K562 (cell line): ENCODE measurements around the gene ZAP70. TPM values are rescaled to one million over a fixed set of nuclear protein-coding genes. Genes with fewer than 3 reads are reported as not detected.

ENCODE experiments used
- BRD9 ChIP-seq: fragments of 450-650 bp; IDR thresholded peaks from 2 replicates; pipeline ENCODE4 v1.6.1; 2018; ENCODE audit warnings: low read depth; ENCODE audit not compliant: partially characterized antibody
- HDAC1 ChIP-seq, 2 experiments: fragments of 450-650 bp; IDR thresholded peaks; 2 replicates each; pipeline ENCODE4 v1.6.1; 2016 to 2017; ENCODE audit warnings: inconsistent platforms in 1 of 2, mild to moderate bottlenecking in 1 of 2, moderate library complexity in 1 of 2
- KHSRP ChIP-seq: fragments of 450-650 bp; IDR thresholded peaks from 2 replicates; pipeline ENCODE4 v1.6.1; 2017
- MCM3 ChIP-seq: fragments of 450-650 bp; IDR thresholded peaks from 2 replicates; pipeline ENCODE4 v1.6.1; 2016
- MEF2D ChIP-seq: conservative IDR thresholded peaks from 2 replicates; pipeline ENCODE4 v1.6.1; 2016; ENCODE audit warnings: low read depth, missing genetic modification characterization, missing compliant biosample characterization
- POLR2A ChIP-seq: fragments of 450-650 bp; conservative IDR thresholded peaks from 2 replicates; pipeline ENCODE4 v1.6.1; 2016
- PPARD ChIP-seq: fragments of 250-450 bp; sonication (Bioruptor Pico); IDR thresholded peaks from 2 replicates; pipeline ENCODE4 v1.8.0; 2022; ENCODE audit warnings: inconsistent platforms, mild to moderate bottlenecking, moderate library complexity
- RBM15 ChIP-seq: fragments of 200-400 bp; formaldehyde crosslinking; IDR thresholded peaks from 2 replicates; pipeline ENCODE4 v1.6.1; 2018; ENCODE audit warnings: mild to moderate bottlenecking, low read length, moderate library complexity; ENCODE audit not compliant: insufficient read depth
- RFX1 ChIP-seq: fragments of 450-650 bp; IDR thresholded peaks from 2 replicates; pipeline ENCODE4 v1.6.1; 2016; ENCODE audit warnings: mild to moderate bottlenecking, moderate library complexity
- SIN3B ChIP-seq: fragments of 450-650 bp; IDR thresholded peaks from 2 replicates; pipeline ENCODE4 v1.6.1; 2017; ENCODE audit warnings: low read depth, mild to moderate bottlenecking, moderate library complexity
- TBL1XR1 ChIP-seq, 2 experiments: IDR thresholded peaks; 2 replicates each; pipeline ENCODE4 v1.6.1; 2012; ENCODE audit warnings: improper control_type of control experiment in 2 of 2, low read length in 2 of 2, mild to moderate bottlenecking in 1 of 2
- TCF7L2 ChIP-seq: fragments of 150-350 bp; IDR thresholded peaks from 2 replicates; pipeline ENCODE4 v1.6.1; 2016; ENCODE audit warnings: low read depth, mild to moderate bottlenecking, low read length, moderate library complexity
- ZNF133 ChIP-seq: fragments of 250-450 bp; sonication (Bioruptor Pico); IDR thresholded peaks from 2 replicates; pipeline ENCODE4 v1.4.0; 2020; ENCODE audit warnings: mild to moderate bottlenecking
- ZNF408 ChIP-seq: fragments of 250-450 bp; sonication (Bioruptor Pico); IDR thresholded peaks from 2 replicates; pipeline ENCODE4 v1.4.0; 2020; ENCODE audit warnings: low read depth, mild to moderate bottlenecking, moderate library complexity
- polyA plus RNA-seq, 8 experiments: library from polyadenylated mRNA; depleted of rRNA in 4 of 8; stranded (reverse) in 5 of 8; unstranded in 3 of 8; fragments of >200 nt; fragmentation: Nextera tagmentation in 2 of 8; fragmentation: Illumina TruSeq in 1 of 8; extraction: Ambion mirVana in 2 of 8; extraction: Trizol in 1 of 8; gene quantifications; 2 replicates each; pipeline versions ENCODE4 v1.2.1 to v1.2.3, GENCODE V29; 2011 to 2014; ENCODE audit warnings: inconsistent platforms in 1 of 8, missing spikeins in 1 of 8
- total RNA-seq, 7 experiments: library from RNA; depleted of rRNA in 6 of 7; stranded (reverse); fragments of >200 nt in 6 of 7; fragmentation: Illumina TruSeq in 2 of 7; extraction: Trizol in 2 of 7; gene quantifications; 2 replicates each; pipeline versions ENCODE4 v1.2.1 to v1.2.3, GENCODE V29; 2011 to 2021; ENCODE audit warnings: low replicate concordance in 1 of 7
- TF ChIP-seq, protein P1 (sequence below): sonication (generic); formaldehyde crosslinking; IDR thresholded peaks from 2 replicates; pipeline ENCODE4 v1.8.0; 2022; ENCODE audit warnings: mild to moderate bottlenecking, missing genetic modification reagents
- TF ChIP-seq, protein P2 (sequence below): fragments of 450-650 bp; IDR thresholded peaks from 2 replicates; pipeline ENCODE4 v1.6.1; 2016; ENCODE audit warnings: missing biosample characterization, missing genetic modification characterization
- TF ChIP-seq, protein P3 (sequence below): fragments of 450-650 bp; formaldehyde crosslinking; IDR thresholded peaks from 2 replicates; pipeline ENCODE4 v1.4.0; 2020; ENCODE audit warnings: mild to moderate bottlenecking, moderate library complexity
- TF ChIP-seq, protein P4 (sequence below), 2 experiments: IDR thresholded peaks; 2 replicates each; pipeline ENCODE4 v1.6.1; 2011; ENCODE audit warnings: borderline replicate concordance in 1 of 2, control low read depth in 1 of 2, low read depth in 1 of 2, low read length in 1 of 2, mild to moderate bottlenecking in 1 of 2, mixed read lengths in 1 of 2, moderate library complexity in 1 of 2; ENCODE audit not compliant: insufficient read depth in 1 of 2, insufficient read length in 1 of 2, poor library complexity in 1 of 2, severe bottlenecking in 1 of 2; ENCODE audit errors: extremely low read depth in 1 of 2
- TF ChIP-seq, protein P5 (sequence below): fragments of 250-450 bp; sonication (Bioruptor Pico); IDR thresholded peaks from 2 replicates; pipeline ENCODE4 v1.5.0; 2020; ENCODE audit warnings: mild to moderate bottlenecking, borderline replicate concordance
- TF ChIP-seq, protein P6 (sequence below): fragments of 250-450 bp; sonication (Bioruptor Pico); IDR thresholded peaks from 2 replicates; pipeline ENCODE4 v1.8.0; 2021; ENCODE audit warnings: borderline replicate concordance, mild to moderate bottlenecking, moderate library complexity; ENCODE audit not compliant: poor library complexity, severe bottlenecking

The ZAP70 gene
- total and polyA plus RNA-seq, 9 of the 15 experiments (the other 6 are each of a cell fraction or from before 2014, with no cell fraction given) = 0.06 to 0.80 (median 0.21) TPM; not detected in 1

DNA sequence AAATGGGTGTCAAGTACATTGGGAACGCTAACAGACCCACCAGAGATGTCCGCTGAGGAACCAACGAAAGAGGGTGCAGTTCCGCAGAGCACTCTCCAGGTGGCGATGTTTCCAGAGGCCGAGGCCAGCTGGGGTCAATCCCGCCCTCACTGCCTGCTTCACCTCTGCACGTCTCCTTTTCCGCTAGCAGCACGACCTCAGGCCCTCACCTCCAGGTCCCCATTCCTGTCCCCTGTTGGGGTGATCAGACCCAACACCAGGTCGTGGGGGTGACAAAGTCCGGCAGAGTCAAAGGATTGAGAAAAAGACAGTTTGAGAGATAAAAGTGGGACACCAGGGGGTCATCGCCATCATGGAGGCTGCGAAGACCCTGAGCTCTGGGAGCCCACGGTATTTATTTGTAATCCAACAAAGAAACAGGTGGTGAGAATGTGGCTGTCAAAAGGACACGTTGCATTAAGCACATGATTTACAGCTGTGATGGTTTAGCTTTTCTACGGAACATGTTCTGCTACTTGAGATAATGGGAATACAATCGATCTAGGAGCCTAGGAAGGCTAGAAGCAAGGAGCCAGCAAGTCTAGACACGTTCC is 27.3 kb downstream of the ZAP70 start (continued):
- TF ChIP-seq HDAC1 (IDR thresholded peaks at IDR 0.05) = no peak
- TF ChIP-seq, protein P1, sequence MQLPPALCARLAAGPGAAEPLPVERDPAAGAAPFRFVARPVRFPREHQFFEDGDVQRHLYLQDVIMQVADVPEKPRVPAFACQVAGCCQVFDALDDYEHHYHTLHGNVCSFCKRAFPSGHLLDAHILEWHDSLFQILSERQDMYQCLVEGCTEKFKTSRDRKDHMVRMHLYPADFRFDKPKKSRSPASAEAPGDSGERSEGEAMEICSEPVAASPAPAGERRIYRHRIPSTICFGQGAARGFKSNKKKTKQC (CRISPR knock-in tag) = no peak
- no peak for TF ChIP-seq RFX1
- TF ChIP-seq KHSRP = no peak
- no peak for TF ChIP-seq TCF7L2
- TF ChIP-seq, protein P2, sequence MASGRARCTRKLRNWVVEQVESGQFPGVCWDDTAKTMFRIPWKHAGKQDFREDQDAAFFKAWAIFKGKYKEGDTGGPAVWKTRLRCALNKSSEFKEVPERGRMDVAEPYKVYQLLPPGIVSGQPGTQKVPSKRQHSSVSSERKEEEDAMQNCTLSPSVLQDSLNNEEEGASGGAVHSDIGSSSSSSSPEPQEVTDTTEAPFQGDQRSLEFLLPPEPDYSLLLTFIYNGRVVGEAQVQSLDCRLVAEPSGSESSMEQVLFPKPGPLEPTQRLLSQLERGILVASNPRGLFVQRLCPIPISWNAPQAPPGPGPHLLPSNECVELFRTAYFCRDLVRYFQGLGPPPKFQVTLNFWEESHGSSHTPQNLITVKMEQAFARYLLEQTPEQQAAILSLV (tag) = no peak
- TF ChIP-seq PPARD (CRISPR knock-in tag) = no peak
- no peak for TF ChIP-seq ZNF408
- TF ChIP-seq ZNF133 = no peak
- TF ChIP-seq, protein P3, sequence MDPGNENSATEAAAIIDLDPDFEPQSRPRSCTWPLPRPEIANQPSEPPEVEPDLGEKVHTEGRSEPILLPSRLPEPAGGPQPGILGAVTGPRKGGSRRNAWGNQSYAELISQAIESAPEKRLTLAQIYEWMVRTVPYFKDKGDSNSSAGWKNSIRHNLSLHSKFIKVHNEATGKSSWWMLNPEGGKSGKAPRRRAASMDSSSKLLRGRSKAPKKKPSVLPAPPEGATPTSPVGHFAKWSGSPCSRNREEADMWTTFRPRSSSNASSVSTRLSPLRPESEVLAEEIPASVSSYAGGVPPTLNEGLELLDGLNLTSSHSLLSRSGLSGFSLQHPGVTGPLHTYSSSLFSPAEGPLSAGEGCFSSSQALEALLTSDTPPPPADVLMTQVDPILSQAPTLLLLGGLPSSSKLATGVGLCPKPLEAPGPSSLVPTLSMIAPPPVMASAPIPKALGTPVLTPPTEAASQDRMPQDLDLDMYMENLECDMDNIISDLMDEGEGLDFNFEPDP (CRISPR knock-in tag) = no peak
- no peak for TF ChIP-seq SIN3B
- TF ChIP-seq, protein P4, sequence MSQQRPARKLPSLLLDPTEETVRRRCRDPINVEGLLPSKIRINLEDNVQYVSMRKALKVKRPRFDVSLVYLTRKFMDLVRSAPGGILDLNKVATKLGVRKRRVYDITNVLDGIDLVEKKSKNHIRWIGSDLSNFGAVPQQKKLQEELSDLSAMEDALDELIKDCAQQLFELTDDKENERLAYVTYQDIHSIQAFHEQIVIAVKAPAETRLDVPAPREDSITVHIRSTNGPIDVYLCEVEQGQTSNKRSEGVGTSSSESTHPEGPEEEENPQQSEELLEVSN (IDR thresholded peaks at IDR 0.05; ENCODE audit: borderline replicate concordance in 1 of 2, extremely low read depth in 1 of 2, insufficient read depth in 1 of 2, insufficient read length in 1 of 2, low read depth in 1 of 2, low read length in 1 of 2, poor library complexity in 1 of 2, severe bottlenecking in 1 of 2) = peak; percentile 10 to 55
- TF ChIP-seq MCM3 = no peak
- TF ChIP-seq, protein P5, sequence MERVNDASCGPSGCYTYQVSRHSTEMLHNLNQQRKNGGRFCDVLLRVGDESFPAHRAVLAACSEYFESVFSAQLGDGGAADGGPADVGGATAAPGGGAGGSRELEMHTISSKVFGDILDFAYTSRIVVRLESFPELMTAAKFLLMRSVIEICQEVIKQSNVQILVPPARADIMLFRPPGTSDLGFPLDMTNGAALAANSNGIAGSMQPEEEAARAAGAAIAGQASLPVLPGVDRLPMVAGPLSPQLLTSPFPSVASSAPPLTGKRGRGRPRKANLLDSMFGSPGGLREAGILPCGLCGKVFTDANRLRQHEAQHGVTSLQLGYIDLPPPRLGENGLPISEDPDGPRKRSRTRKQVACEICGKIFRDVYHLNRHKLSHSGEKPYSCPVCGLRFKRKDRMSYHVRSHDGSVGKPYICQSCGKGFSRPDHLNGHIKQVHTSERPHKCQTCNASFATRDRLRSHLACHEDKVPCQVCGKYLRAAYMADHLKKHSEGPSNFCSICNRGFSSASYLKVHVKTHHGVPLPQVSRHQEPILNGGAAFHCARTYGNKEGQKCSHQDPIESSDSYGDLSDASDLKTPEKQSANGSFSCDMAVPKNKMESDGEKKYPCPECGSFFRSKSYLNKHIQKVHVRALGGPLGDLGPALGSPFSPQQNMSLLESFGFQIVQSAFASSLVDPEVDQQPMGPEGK (CRISPR knock-in tag) = no peak
- TF ChIP-seq RBM15 = no peak
- TF ChIP-seq POLR2A = no peak
- TF ChIP-seq, protein P6, sequence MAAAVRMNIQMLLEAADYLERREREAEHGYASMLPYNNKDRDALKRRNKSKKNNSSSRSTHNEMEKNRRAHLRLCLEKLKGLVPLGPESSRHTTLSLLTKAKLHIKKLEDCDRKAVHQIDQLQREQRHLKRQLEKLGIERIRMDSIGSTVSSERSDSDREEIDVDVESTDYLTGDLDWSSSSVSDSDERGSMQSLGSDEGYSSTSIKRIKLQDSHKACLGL (CRISPR knock-in tag) = no peak
- TF ChIP-seq BRD9 = no peak
- peak in 1 of 2 experiments; percentile 33; a peak in 1 of 4 replicates for TF ChIP-seq TBL1XR1 (IDR thresholded peaks at IDR 0.05; ENCODE audit: low read length in 2 of 2)
- no peak for TF ChIP-seq MEF2D (tag)
